HCT116 (cell line): ENCODE measurements around the gene CIART.
"Not testable (repeated sequence)": the region's sequence is repeated elsewhere in the genome, so short reads cannot be mapped to it uniquely, and the experiment has no call there.

Experiments used
- CTCF ChIP-seq, 3 experiments: fragments of 200-600 bp in 1 of 3; sonication (generic) in 1 of 3; IDR thresholded peaks in 2 of 3; conservative IDR thresholded peaks in 1 of 3; 2 replicates each; pipeline ENCODE4 v1.5.1; 2012 to 2017; ENCODE audit warnings: low read depth in 2 of 3, low read length in 2 of 3, antibody characterized with exemption in 1 of 3, borderline replicate concordance in 1 of 3, control low read depth in 1 of 3, mild to moderate bottlenecking in 1 of 3, mixed read lengths in 1 of 3, mixed run types in 1 of 3, moderate library complexity in 1 of 3; ENCODE audit not compliant: insufficient read depth in 1 of 3
- EGR1 ChIP-seq: IDR thresholded peaks from 2 replicates; pipeline ENCODE4 v1.6.1; 2012; ENCODE audit warnings: low read depth
- ELF1 ChIP-seq: IDR thresholded peaks from 2 replicates; pipeline ENCODE4 v1.6.1; 2012; ENCODE audit warnings: low read depth, borderline replicate concordance
- EZH2 ChIP-seq: fragments of 200-600 bp; sonication (generic); IDR thresholded peaks from 2 replicates; pipeline ENCODE4 v1.6.1; 2017; ENCODE audit warnings: antibody characterized with exemption, mixed run types
- EZH2phosphoT487 ChIP-seq: fragments of 200-600 bp; IDR thresholded peaks from 2 replicates; pipeline ENCODE4 v1.6.1; 2018; ENCODE audit warnings: antibody characterized with exemption, borderline replicate concordance
- FOSL1 ChIP-seq: IDR thresholded peaks from 2 replicates; pipeline ENCODE4 v1.6.1; 2012; ENCODE audit warnings: low read depth
- MAX ChIP-seq: IDR thresholded peaks from 2 replicates; pipeline ENCODE4 v1.6.1; 2012
- POLR2A ChIP-seq: IDR thresholded peaks from 2 replicates; pipeline ENCODE4 v1.7.0; 2011; ENCODE audit warnings: borderline replicate concordance; ENCODE audit not compliant: insufficient read depth, insufficient read length; ENCODE audit errors: extremely low read depth
- POLR2AphosphoS5 ChIP-seq: IDR thresholded peaks from 2 replicates; pipeline ENCODE4 v1.6.1; 2011; ENCODE audit warnings: mild to moderate bottlenecking, low read depth, low read length, moderate library complexity
- RAD21 ChIP-seq: IDR thresholded peaks from 2 replicates; pipeline ENCODE4 v1.6.1; 2012; ENCODE audit warnings: low read depth, mild to moderate bottlenecking
- REST ChIP-seq: IDR thresholded peaks from 2 replicates; pipeline ENCODE4 v1.6.1; 2012; ENCODE audit warnings: low read depth
- SIN3A ChIP-seq: IDR thresholded peaks from 2 replicates; pipeline ENCODE4 v1.6.1; 2012; ENCODE audit warnings: low read depth
- YY1 ChIP-seq: IDR thresholded peaks from 2 replicates; pipeline ENCODE4 v1.6.1; 2011; ENCODE audit warnings: low read length, low read depth, moderate library complexity, mild to moderate bottlenecking; ENCODE audit not compliant: insufficient replicate concordance; ENCODE audit errors: extremely low read depth
- ZFX ChIP-seq: fragments of 450-650 bp; IDR thresholded peaks from 2 replicates; pipeline ENCODE4 v1.6.1; 2017

- not testable (repeated sequence) for TF ChIP-seq REST; YY1; POLR2A; CTCF (IDR thresholded peaks at IDR 0.05 in 2 of 3, conservative IDR thresholded peaks at IDR 0.05 in 1 of 3; ENCODE audit: borderline replicate concordance in 1 of 3, insufficient read depth in 1 of 3, low read depth in 2 of 3, low read length in 2 of 3); SIN3A; MAX; EZH2; ELF1; EZH2phosphoT487; ZFX; RAD21; POLR2AphosphoS5; FOSL1; EGR1
Observed at GRCh38 chr1:150237176-150237575, 45.2 kb upstream of the CIART start.
